Fibroblast of lung (primary cell): ENCODE data around the gene ATRX. TPM values are rescaled to one million over a fixed set of nuclear protein-coding genes. Genes with fewer than 3 reads are reported as not detected.
"Not testable (repeated sequence)": the region's sequence is repeated elsewhere in the genome, so short reads cannot be mapped to it uniquely, and the experiment has no call there.

ENCODE experiments used
- DNase-seq, 2 donors: peaks; one replicate each; pipeline versions ENCODE4 v3.0.0 to v3.0.0-alpha.2; 2010; ENCODE audit warnings: low read depth in 2 of 2
- H2AFZ ChIP-seq: 2 replicates; pipeline ENCODE4 v1.5.1; 2012; ENCODE audit warnings: low read length, control low read depth, inconsistent platforms
- H3K27ac ChIP-seq: 2 replicates; pipeline ENCODE4 v1.5.1; 2011; ENCODE audit warnings: low read length, control low read depth; ENCODE audit not compliant: insufficient read depth
- H3K27me3 ChIP-seq: 2 replicates; pipeline ENCODE4 v1.5.1; 2011; ENCODE audit warnings: mild to moderate bottlenecking, low read length; ENCODE audit not compliant: control insufficient read depth, insufficient read depth
- H3K36me3 ChIP-seq: 2 replicates; pipeline ENCODE4 v1.5.1; 2011; ENCODE audit warnings: low read length; ENCODE audit not compliant: control insufficient read depth, insufficient read depth
- H3K4me1 ChIP-seq: 2 replicates; pipeline ENCODE4 v1.5.1; 2011; ENCODE audit warnings: low read length; ENCODE audit not compliant: control insufficient read depth, insufficient read depth; ENCODE audit errors: extremely low read depth
- H3K4me2 ChIP-seq: 2 replicates; pipeline ENCODE4 v1.5.1; 2011; ENCODE audit warnings: low read length, control low read depth; ENCODE audit not compliant: insufficient read depth; ENCODE audit errors: extremely low read depth
- H3K4me3 ChIP-seq, 4 experiments: fragments of 200-600 bp in 1 of 4; sonication (generic) in 1 of 4; replicated peaks in 1 of 4; 2 replicates each; pipeline ENCODE4 v1.5.1; 2011 to 2016; ENCODE audit warnings: low read length in 4 of 4, low read depth in 3 of 4, mild to moderate bottlenecking in 3 of 4, control low read depth in 2 of 4, inconsistent platforms in 1 of 4, mixed read lengths in 1 of 4; ENCODE audit not compliant: insufficient read depth in 1 of 4; ENCODE audit errors: control extremely low read depth in 1 of 4
- H3K79me2 ChIP-seq: 2 replicates; pipeline ENCODE4 v1.5.1; 2012; ENCODE audit warnings: mild to moderate bottlenecking, low read length, inconsistent platforms; ENCODE audit not compliant: control insufficient read depth, insufficient read depth
- H3K9ac ChIP-seq: 2 replicates; pipeline ENCODE4 v1.5.1; 2011; ENCODE audit warnings: mild to moderate bottlenecking, low read length, control low read depth; ENCODE audit not compliant: insufficient read depth
- H3K9me3 ChIP-seq: 2 replicates; pipeline ENCODE4 v1.5.1; 2012; ENCODE audit warnings: low read depth, low read length; ENCODE audit not compliant: control insufficient read depth, insufficient read depth
- H4K20me1 ChIP-seq: 2 replicates; pipeline ENCODE4 v1.5.1; 2011; ENCODE audit warnings: low read length; ENCODE audit not compliant: control insufficient read depth, insufficient read depth; ENCODE audit errors: extremely low read depth
- EZH2 ChIP-seq: IDR thresholded peaks from 2 replicates; pipeline ENCODE4 v1.5.1; 2012; ENCODE audit warnings: low read length, control low read depth, mild to moderate bottlenecking; ENCODE audit errors: missing control alignments
- polyA plus RNA-seq, 2 donors: library from polyadenylated mRNA; depleted of rRNA in 1 of 2; stranded (reverse) in 1 of 2; unstranded in 1 of 2; fragments of >200 nt; gene quantifications; 2 replicates each; pipeline ENCODE4 v1.2.1, GENCODE V29; 2011 to 2012; ENCODE audit warnings: missing spikeins in 1 of 2
- total RNA-seq: library from RNA; depleted of rRNA; stranded (reverse); fragments of >200 nt; gene quantifications from 2 replicates; pipeline ENCODE4 v1.2.1, GENCODE V29; 2014
- TF ChIP-seq, protein P1 (sequence below), 2 donors: IDR thresholded peaks in 1 of 2; conservative IDR thresholded peaks in 1 of 2; 1 replicate in 1 of 2; 2 replicates in 1 of 2; pipeline ENCODE4 v1.5.1; 2011 to 2012; ENCODE audit warnings: low read length in 2 of 2, control low read depth in 1 of 2, inconsistent platforms in 1 of 2, low read depth in 1 of 2, mild to moderate bottlenecking in 1 of 2

The ATRX gene
- total and polyA plus RNA-seq, 2 donors (not counting 1 experiment from before 2014, with no cell fraction given), result 52.6 to 100 TPM

DNA sequence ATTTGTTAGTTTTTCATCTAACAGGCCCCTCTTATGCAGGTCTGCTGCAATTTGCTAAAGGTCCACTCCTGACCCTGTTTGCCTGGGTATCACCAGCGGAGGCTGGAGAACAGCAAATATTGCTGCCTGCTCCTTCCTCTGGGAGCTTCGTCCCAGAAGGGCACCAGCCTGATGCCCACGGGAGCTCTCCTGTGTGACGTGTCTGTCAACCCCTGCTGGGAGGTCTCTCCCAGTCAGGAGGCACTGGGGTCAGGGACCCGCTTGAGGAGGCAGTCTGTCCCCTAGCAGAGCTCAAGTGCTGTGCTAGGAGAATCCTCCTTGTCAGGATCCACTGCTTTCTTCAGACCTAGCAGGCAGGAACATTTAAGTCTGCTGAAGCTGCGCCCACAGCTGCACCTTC lies 30.5 kb downstream of the ATRX start:
- no peak overlapping the region for H3K9ac ChIP-seq
- H3K36me3 ChIP-seq, result no peaks in the 10 kb centered on the region
- H3K4me2 ChIP-seq, result no peak overlapping the region
- H3K27me3 ChIP-seq, result no peaks in the 10 kb centered on the region
- no peaks in the 10 kb centered on the region for H3K9me3 ChIP-seq
- no peak for DNase-seq
- H3K27ac ChIP-seq, result no peak overlapping the region
- TF ChIP-seq EZH2, result no peak
- TF ChIP-seq, protein P1, sequence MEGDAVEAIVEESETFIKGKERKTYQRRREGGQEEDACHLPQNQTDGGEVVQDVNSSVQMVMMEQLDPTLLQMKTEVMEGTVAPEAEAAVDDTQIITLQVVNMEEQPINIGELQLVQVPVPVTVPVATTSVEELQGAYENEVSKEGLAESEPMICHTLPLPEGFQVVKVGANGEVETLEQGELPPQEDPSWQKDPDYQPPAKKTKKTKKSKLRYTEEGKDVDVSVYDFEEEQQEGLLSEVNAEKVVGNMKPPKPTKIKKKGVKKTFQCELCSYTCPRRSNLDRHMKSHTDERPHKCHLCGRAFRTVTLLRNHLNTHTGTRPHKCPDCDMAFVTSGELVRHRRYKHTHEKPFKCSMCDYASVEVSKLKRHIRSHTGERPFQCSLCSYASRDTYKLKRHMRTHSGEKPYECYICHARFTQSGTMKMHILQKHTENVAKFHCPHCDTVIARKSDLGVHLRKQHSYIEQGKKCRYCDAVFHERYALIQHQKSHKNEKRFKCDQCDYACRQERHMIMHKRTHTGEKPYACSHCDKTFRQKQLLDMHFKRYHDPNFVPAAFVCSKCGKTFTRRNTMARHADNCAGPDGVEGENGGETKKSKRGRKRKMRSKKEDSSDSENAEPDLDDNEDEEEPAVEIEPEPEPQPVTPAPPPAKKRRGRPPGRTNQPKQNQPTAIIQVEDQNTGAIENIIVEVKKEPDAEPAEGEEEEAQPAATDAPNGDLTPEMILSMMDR (conservative IDR thresholded peaks at IDR 0.05 in 1 of 2, IDR thresholded peaks at IDR 0.05 in 1 of 2; ENCODE audit: low read depth in 1 of 2, low read length in 2 of 2), result no peak
- no peaks in the 10 kb centered on the region for H3K79me2 ChIP-seq
- no peak overlapping the region for H3K4me3 ChIP-seq
- no peaks in the 10 kb centered on the region for H4K20me1 ChIP-seq
- H2AFZ ChIP-seq, result no peak overlapping the region
- no peaks in the 10 kb centered on the region for H3K4me1 ChIP-seq

- not testable (repeated sequence) for H3K4me1 ChIP-seq, H3K27me3 ChIP-seq, H3K9ac ChIP-seq, DNase-seq, H3K9me3 ChIP-seq, H3K4me2 ChIP-seq, H3K27ac ChIP-seq, H2AFZ ChIP-seq, H3K4me3 ChIP-seq, H3K79me2 ChIP-seq, H4K20me1 ChIP-seq, H3K36me3 ChIP-seq
These were observed 32.1 kb downstream of the ATRX start for GRCh38 chrX:77753942-77754341.

GRCh38 chrX:77749695-77750094 lies 36.3 kb downstream of the ATRX start:
- no peak overlapping the region for H3K9ac ChIP-seq
- peaks cover 10% of the 10 kb centered on the region for H3K79me2 ChIP-seq
- H3K27ac ChIP-seq, result no peak overlapping the region
- no peaks in the 10 kb centered on the region for H3K36me3 ChIP-seq
- H3K4me3 ChIP-seq, result no peak overlapping the region
- no peaks in the 10 kb centered on the region for H4K20me1 ChIP-seq
- H3K4me2 ChIP-seq, result no peak overlapping the region
- H3K4me1 ChIP-seq, result no peaks in the 10 kb centered on the region
- no peaks in the 10 kb centered on the region for H3K27me3 ChIP-seq
- DNase-seq, result peak in 1 of 2 donors; percentile 57
- TF ChIP-seq EZH2, result no peak
- TF ChIP-seq, protein P1 (conservative IDR thresholded peaks at IDR 0.05 in 1 of 2, IDR thresholded peaks at IDR 0.05 in 1 of 2; ENCODE audit: low read depth in 1 of 2, low read length in 2 of 2), result no peak
- no peaks in the 10 kb centered on the region for H3K9me3 ChIP-seq
- no peak overlapping the region for H2AFZ ChIP-seq
